Panc1 (cell line): ENCODE results near the gene NTS.

Experiments
- CTCF ChIP-seq: fragments of 450-650 bp; IDR thresholded peaks from 2 replicates; pipeline ENCODE4 v1.5.1; 2017; ENCODE audit warnings: mild to moderate bottlenecking
- POLR2AphosphoS5 ChIP-seq: IDR thresholded peaks from 2 replicates; pipeline ENCODE4 v1.6.1; 2012; ENCODE audit warnings: mild to moderate bottlenecking, low read depth, low read length, moderate library complexity
- REST ChIP-seq, 2 experiments: IDR thresholded peaks; 2 replicates each; pipeline ENCODE4 v1.6.1; 2011 to 2012; ENCODE audit warnings: low read depth in 2 of 2, control low read depth in 1 of 2, low read length in 1 of 2, mild to moderate bottlenecking in 1 of 2, moderate library complexity in 1 of 2; ENCODE audit not compliant: insufficient read depth in 1 of 2
- TCF7L2 ChIP-seq: IDR thresholded peaks from 2 replicates; pipeline ENCODE4 v1.6.1; 2011; ENCODE audit warnings: mild to moderate bottlenecking, low read depth, low read length, inconsistent platforms

GRCh38 chr12:85894653-85895052 lies 20.6 kb downstream of the NTS start:
- no peak for TF ChIP-seq CTCF
- no peak for TF ChIP-seq POLR2AphosphoS5
- TF ChIP-seq TCF7L2: no peak
- TF ChIP-seq REST (IDR thresholded peaks at IDR 0.05; ENCODE audit: insufficient read depth in 1 of 2, low read depth in 2 of 2, low read length in 1 of 2): no peak
